ENCODE measurements around the gene EHMT1.

DNA sequence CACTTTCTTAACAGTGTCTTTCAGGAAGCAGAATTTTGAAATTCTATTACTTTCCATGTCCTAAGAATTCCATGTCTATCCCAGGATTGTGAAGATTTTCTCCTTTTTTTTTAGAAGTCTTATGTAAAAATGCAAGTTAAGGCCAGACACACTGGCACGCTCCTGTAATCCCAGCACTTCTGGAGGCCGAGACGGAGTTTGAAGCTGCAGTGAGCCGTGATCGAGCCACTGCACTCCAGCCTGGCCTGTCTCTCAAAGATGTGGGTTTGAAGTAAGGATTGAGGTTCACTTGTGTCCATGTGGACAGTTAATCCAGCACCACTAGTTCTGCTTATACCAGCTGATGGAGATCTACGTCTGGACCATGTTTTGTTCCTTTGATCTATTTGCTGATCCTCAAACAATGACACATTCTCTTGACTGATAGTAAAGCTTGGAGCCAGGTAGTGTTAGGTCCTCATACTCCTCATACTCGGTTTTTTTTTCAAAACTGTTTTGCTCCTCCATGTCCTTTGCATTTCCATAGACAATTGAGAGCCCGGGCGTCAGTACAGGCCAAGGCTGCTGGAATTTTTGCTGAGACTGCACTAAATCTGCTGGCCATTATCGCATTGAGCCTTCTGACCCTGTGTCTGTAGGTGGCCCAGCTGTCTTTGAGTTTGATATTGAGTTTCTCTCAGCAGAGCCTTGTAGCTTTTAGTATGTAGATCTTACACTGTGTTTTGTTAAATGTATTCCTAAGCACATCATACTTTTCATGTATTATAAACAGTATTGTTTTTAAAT is 205.4 kb downstream of the EHMT1 start:
- TF ChIP-seq, protein P1, sequence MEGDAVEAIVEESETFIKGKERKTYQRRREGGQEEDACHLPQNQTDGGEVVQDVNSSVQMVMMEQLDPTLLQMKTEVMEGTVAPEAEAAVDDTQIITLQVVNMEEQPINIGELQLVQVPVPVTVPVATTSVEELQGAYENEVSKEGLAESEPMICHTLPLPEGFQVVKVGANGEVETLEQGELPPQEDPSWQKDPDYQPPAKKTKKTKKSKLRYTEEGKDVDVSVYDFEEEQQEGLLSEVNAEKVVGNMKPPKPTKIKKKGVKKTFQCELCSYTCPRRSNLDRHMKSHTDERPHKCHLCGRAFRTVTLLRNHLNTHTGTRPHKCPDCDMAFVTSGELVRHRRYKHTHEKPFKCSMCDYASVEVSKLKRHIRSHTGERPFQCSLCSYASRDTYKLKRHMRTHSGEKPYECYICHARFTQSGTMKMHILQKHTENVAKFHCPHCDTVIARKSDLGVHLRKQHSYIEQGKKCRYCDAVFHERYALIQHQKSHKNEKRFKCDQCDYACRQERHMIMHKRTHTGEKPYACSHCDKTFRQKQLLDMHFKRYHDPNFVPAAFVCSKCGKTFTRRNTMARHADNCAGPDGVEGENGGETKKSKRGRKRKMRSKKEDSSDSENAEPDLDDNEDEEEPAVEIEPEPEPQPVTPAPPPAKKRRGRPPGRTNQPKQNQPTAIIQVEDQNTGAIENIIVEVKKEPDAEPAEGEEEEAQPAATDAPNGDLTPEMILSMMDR (IDR thresholded peaks at IDR 0.05; ENCODE audit: low read length): no peak
- no peak for TF ChIP-seq EZH2 (IDR thresholded peaks at IDR 0.05; ENCODE audit: borderline replicate concordance, low read length)

Measured in OCI-LY1 (cell line).